Upper lobe of right lung (tissue), 1 donor: ENCODE data around the gene LRRC27. TPM values are rescaled to one million over a fixed set of nuclear protein-coding genes. Genes with fewer than 3 reads are reported as not detected.

Experiments used
- ATAC-seq: fragments of 200-7000 bp; cut with Tn5 transposase; one replicate; pipeline ENCODE4 v1.9.1; 2020; ENCODE audit warnings: mild to moderate bottlenecking, moderate library complexity
- DNase-seq: peaks from one replicate; pipeline ENCODE4 v3.0.0-alpha.2; 2020
- H3K27ac ChIP-seq: fragments of 200-600 bp; one replicate; pipeline ENCODE4 v1.8.0; 2022
- H3K27me3 ChIP-seq: fragments of 200-600 bp; one replicate; pipeline ENCODE4 v1.8.0; 2022; ENCODE audit warnings: mild to moderate bottlenecking
- H3K36me3 ChIP-seq: fragments of 200-600 bp; one replicate; pipeline ENCODE4 v1.8.0; 2022
- H3K4me1 ChIP-seq: fragments of 200-600 bp; one replicate; pipeline ENCODE4 v1.8.0; 2022
- H3K4me3 ChIP-seq: fragments of 200-600 bp; one replicate; pipeline ENCODE4 v1.8.0; 2022; ENCODE audit warnings: mild to moderate bottlenecking
- H3K9me3 ChIP-seq: fragments of 200-600 bp; one replicate; pipeline ENCODE4 v1.8.0; 2022
- CTCF ChIP-seq: fragments of 200-600 bp; IDR thresholded peaks from one replicate; pipeline ENCODE4 v1.8.0; 2022; ENCODE audit warnings: antibody characterized with exemption
- intact Hi-C: fragments of 100-400 bp; cut with DNase I; formaldehyde crosslinking; loops from one replicate; pipeline ENCODE4 v1.11.0; 2022
- total RNA-seq: library from RNA; stranded (reverse); fragmentation: NEBNext Ultra II Directional; extraction: Animal tissue kit (Norgen Biotek cat#: 25700); gene quantifications from one replicate; pipeline ENCODE4 v1.2.1, GENCODE V29; 2021
- donor health status: DM: no; HTN: yes; CAD: no; lungs with severe emphysema.

LRRC27 gene
- total RNA-seq, 1 donor from 2014 or later: 6.3 TPM

GRCh38 chr10:132372516-132373095, 40.6 kb downstream of the LRRC27 start:
- Histone ChIP-seq H3K4me1 (no peaks in the 10 kb centered on the region), H3K27me3 (no peaks in the 10 kb centered on the region), H3K4me3 (no peak overlapping the region), H3K9me3 (no peaks in the 10 kb centered on the region), H3K36me3 (no peaks in the 10 kb centered on the region), H3K27ac (no peak overlapping the region)
- no peak for ATAC-seq
- DNase-seq: peak; percentile 56
- intact Hi-C loops: no loop called here
- TF ChIP-seq CTCF: no peak

- TF ChIP-seq CTCF: no peak
- intact Hi-C loops: no loop called here
- Histone ChIP-seq H3K9me3 (no peaks in the 10 kb centered on the region), H3K27ac (no peak overlapping the region), H3K36me3 (no peaks in the 10 kb centered on the region), H3K4me3 (no peak overlapping the region), H3K4me1 (no peaks in the 10 kb centered on the region), H3K27me3 (no peaks in the 10 kb centered on the region)
- peak; percentile 60 for DNase-seq
- ATAC-seq: no peak
Observed at GRCh38 chr10:132373241-132373955, 41.4 kb downstream of the LRRC27 start.

- no peak for TF ChIP-seq CTCF
- Histone ChIP-seq H3K36me3 (no peaks in the 10 kb centered on the region), H3K4me3 (no peak overlapping the region), H3K9me3 (no peaks in the 10 kb centered on the region), H3K27ac (no peak overlapping the region), H3K4me1 (no peaks in the 10 kb centered on the region), H3K27me3 (no peaks in the 10 kb centered on the region)
- DNase-seq (peak; percentile 51), ATAC-seq (no peak)
- intact Hi-C loops: no loop called here
Observed at GRCh38 chr10:132374176-132374575, 42.2 kb downstream of the LRRC27 start.

GRCh38 chr10:132374612-132375011, 42.6 kb downstream of the LRRC27 start:
- DNase-seq: peak; percentile 56
- H3K27ac ChIP-seq: no peak overlapping the region
- no peaks in the 10 kb centered on the region for H3K9me3 ChIP-seq
- ATAC-seq: no peak
- no peaks in the 10 kb centered on the region for H3K4me1 ChIP-seq
- no peak for TF ChIP-seq CTCF
- intact Hi-C loops: no loop called here
- H3K36me3 ChIP-seq: no peaks in the 10 kb centered on the region
- H3K27me3 ChIP-seq: no peaks in the 10 kb centered on the region
- H3K4me3 ChIP-seq: no peak overlapping the region

- H3K36me3 ChIP-seq: no peaks in the 10 kb centered on the region
- H3K27me3 ChIP-seq: no peaks in the 10 kb centered on the region
- ATAC-seq (peak; percentile 91), DNase-seq (peak; percentile 83)
- no peak overlapping the region for H3K4me3 ChIP-seq
- TF ChIP-seq CTCF: no peak
- H3K27ac ChIP-seq: peak overlapping the region; percentile 30
- H3K4me1 ChIP-seq: no peaks in the 10 kb centered on the region
- no peaks in the 10 kb centered on the region for H3K9me3 ChIP-seq
- intact Hi-C loops: no loop called here
Observed at GRCh38 chr10:132375116-132375794, 43.3 kb downstream of the LRRC27 start.
